Neural progenitor cell (in vitro differentiated cells): Measurements from ENCODE around the gene EBF4. TPM values are rescaled to one million over a fixed set of nuclear protein-coding genes. Genes with fewer than 3 reads are reported as not detected.

Experiments used
- DNase-seq: peaks from one replicate; pipeline ENCODE4 v3.0.0-alpha.2; 2016; ENCODE audit warnings: low spot score
- H2AFZ ChIP-seq: fragments of 200-600 bp; sonication (generic); replicated peaks from 2 replicates; pipeline ENCODE4 v1.6.1; 2016; ENCODE audit warnings: antibody characterized with exemption
- H3F3A ChIP-seq: fragments of 200-600 bp; sonication (generic); 2 replicates; pipeline ENCODE4 v1.6.1; 2016; ENCODE audit warnings: antibody characterized with exemption, low read depth
- H3K27ac ChIP-seq: fragments of 200-600 bp; sonication (generic); 2 replicates; pipeline ENCODE4 v1.5.1; 2016; ENCODE audit warnings: mild to moderate bottlenecking
- H3K27me3 ChIP-seq: fragments of 200-600 bp; sonication (generic); 2 replicates; pipeline ENCODE4 v1.6.1; 2016; ENCODE audit warnings: mild to moderate bottlenecking, moderate library complexity
- H3K36me3 ChIP-seq: fragments of 200-600 bp; sonication (generic); 2 replicates; pipeline ENCODE4 v1.5.1; 2016
- H3K4me1 ChIP-seq: fragments of 200-600 bp; sonication (generic); 2 replicates; pipeline ENCODE4 v1.6.1; 2016; ENCODE audit warnings: mixed run types
- H3K4me2 ChIP-seq: fragments of 200-600 bp; sonication (generic); 2 replicates; pipeline ENCODE4 v1.6.1; 2016
- H3K4me3 ChIP-seq: fragments of 200-600 bp; sonication (generic); 2 replicates; pipeline ENCODE4 v1.5.1; 2016
- H3K79me2 ChIP-seq: fragments of 200-600 bp; sonication (generic); 2 replicates; pipeline ENCODE4 v1.6.1; 2016; ENCODE audit warnings: low read depth
- H3K9ac ChIP-seq: fragments of 200-600 bp; sonication (generic); 2 replicates; pipeline ENCODE4 v1.6.1; 2016
- H3K9me3 ChIP-seq: fragments of 200-600 bp; sonication (generic); 2 replicates; pipeline ENCODE4 v1.5.1; 2016; ENCODE audit warnings: low read depth
- H4K20me1 ChIP-seq: fragments of 200-600 bp; sonication (generic); 2 replicates; pipeline ENCODE4 v1.6.1; 2016; ENCODE audit warnings: low read depth
- H3K27ac Mint-ChIP-seq: 3 replicates; pipeline ENCODE4 v1.8.0; 2021; ENCODE audit warnings: mixed read lengths
- H3K27me3 Mint-ChIP-seq: 2 replicates; pipeline ENCODE4 v1.8.0; 2022; ENCODE audit warnings: low read depth, mild to moderate bottlenecking, inconsistent platforms, moderate library complexity, mixed read lengths; ENCODE audit not compliant: insufficient read depth
- H3K36me3 Mint-ChIP-seq: 3 replicates; pipeline ENCODE4 v1.8.0; 2021; ENCODE audit warnings: mixed read lengths
- H3K4me1 Mint-ChIP-seq: 3 replicates; pipeline ENCODE4 v1.8.0; 2021; ENCODE audit warnings: mixed read lengths
- H3K4me3 Mint-ChIP-seq: 3 replicates; pipeline ENCODE4 v1.8.0; 2021; ENCODE audit warnings: mild to moderate bottlenecking, moderate library complexity, mixed read lengths
- H3K9me3 Mint-ChIP-seq: 3 replicates; pipeline ENCODE4 v1.8.0; 2020; ENCODE audit warnings: mixed read lengths
- EZH2 ChIP-seq: fragments of 200-600 bp; sonication (generic); IDR thresholded peaks from 2 replicates; pipeline ENCODE4 v1.6.1; 2017; ENCODE audit warnings: antibody characterized with exemption, mild to moderate bottlenecking, moderate library complexity
- EZH2phosphoT487 ChIP-seq: fragments of 200-600 bp; sonication (generic); IDR thresholded peaks from 2 replicates; pipeline ENCODE4 v1.6.1; 2017; ENCODE audit warnings: antibody characterized with exemption
- total RNA-seq: library from RNA; depleted of rRNA; stranded (reverse); fragments of >200 nt; gene quantifications from 2 replicates; pipeline ENCODE4 v1.2.3, GENCODE V29; 2015; ENCODE audit warnings: low replicate concordance
- TF ChIP-seq, protein P1 (sequence below): fragments of 200-600 bp; sonication (generic); IDR thresholded peaks from 2 replicates; pipeline ENCODE4 v1.5.1; 2017; ENCODE audit warnings: antibody characterized with exemption, mild to moderate bottlenecking

EBF4 gene
- total RNA-seq, 1 donor from 2014 or later: 1.9 TPM

DNA sequence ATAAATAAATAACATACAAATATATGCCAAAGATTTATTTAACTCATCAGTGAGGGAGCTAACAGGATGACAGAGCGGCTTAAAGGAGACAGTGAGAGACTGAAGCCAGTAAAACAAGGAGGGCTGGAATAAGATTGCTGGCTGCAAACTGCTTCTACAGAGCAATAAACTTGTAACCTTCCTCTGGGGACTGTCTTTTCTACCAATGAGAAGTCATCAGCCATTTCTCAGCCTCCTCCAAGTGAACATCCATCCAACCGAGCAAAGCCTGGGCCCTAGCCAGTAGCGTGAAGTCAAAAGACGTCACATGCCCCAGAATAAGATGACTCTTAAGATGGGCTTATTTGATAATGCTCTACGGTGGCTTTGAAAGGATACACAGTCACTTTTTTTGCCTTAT, 65.4 kb downstream of the EBF4 start:
- Mint-ChIP-seq H3K27ac (no peak overlapping the region), H3K4me1 (peaks cover 15% of the 10 kb centered on the region), H3K9me3 (no peaks in the 10 kb centered on the region), H3K4me3 (no peak overlapping the region), H3K27me3 (peaks cover 22% of the 10 kb centered on the region), H3K36me3 (no peaks in the 10 kb centered on the region)
- TF ChIP-seq EZH2phosphoT487 (no peak), EZH2 (no peak)
- TF ChIP-seq, protein P1, sequence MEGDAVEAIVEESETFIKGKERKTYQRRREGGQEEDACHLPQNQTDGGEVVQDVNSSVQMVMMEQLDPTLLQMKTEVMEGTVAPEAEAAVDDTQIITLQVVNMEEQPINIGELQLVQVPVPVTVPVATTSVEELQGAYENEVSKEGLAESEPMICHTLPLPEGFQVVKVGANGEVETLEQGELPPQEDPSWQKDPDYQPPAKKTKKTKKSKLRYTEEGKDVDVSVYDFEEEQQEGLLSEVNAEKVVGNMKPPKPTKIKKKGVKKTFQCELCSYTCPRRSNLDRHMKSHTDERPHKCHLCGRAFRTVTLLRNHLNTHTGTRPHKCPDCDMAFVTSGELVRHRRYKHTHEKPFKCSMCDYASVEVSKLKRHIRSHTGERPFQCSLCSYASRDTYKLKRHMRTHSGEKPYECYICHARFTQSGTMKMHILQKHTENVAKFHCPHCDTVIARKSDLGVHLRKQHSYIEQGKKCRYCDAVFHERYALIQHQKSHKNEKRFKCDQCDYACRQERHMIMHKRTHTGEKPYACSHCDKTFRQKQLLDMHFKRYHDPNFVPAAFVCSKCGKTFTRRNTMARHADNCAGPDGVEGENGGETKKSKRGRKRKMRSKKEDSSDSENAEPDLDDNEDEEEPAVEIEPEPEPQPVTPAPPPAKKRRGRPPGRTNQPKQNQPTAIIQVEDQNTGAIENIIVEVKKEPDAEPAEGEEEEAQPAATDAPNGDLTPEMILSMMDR: no peak
- Histone ChIP-seq H3K4me1 (peaks cover 16% of the 10 kb centered on the region), H3K27me3 (peaks cover 24% of the 10 kb centered on the region), H3K9me3 (no peaks in the 10 kb centered on the region), H3K36me3 (no peaks in the 10 kb centered on the region), H2AFZ (no peak overlapping the region), H3K9ac (no peak overlapping the region), H3F3A (no peaks in the 10 kb centered on the region), H3K27ac (no peak overlapping the region), H4K20me1 (no peaks in the 10 kb centered on the region), H3K79me2 (no peaks in the 10 kb centered on the region), H3K4me2 (no peak overlapping the region), H3K4me3 (no peak overlapping the region)
- no peak for DNase-seq

DNA sequence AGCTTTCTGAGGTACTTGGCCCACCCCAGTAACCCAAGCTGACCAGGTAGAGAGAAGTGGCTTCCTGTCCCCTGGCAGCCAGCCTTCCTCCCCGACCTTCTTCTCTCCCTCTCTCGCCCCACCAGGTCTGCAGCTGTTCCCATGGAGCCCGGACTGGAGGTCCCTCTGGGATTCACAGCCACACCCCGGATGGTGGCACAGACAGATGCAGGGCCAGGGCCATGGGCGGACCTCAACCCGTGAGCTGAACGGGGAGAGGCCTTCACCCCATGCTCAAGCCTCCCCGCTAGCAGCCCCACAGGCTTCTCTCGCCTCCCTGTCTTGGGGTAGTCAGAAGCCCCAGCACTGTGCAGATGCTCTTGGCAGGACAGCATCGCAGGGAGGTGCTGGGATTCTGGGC, 66.6 kb downstream of the EBF4 start:
- Mint-ChIP-seq H3K27ac (no peak overlapping the region), H3K36me3 (no peaks in the 10 kb centered on the region), H3K4me1 (peaks cover 12% of the 10 kb centered on the region), H3K27me3 (peaks cover 11% of the 10 kb centered on the region), H3K9me3 (no peaks in the 10 kb centered on the region), H3K4me3 (no peak overlapping the region)
- Histone ChIP-seq H3K4me2 (no peak overlapping the region), H3K4me3 (no peak overlapping the region), H3K4me1 (peaks cover 17% of the 10 kb centered on the region), H3K9me3 (no peaks in the 10 kb centered on the region), H3K27me3 (peaks cover 12% of the 10 kb centered on the region), H3K79me2 (no peaks in the 10 kb centered on the region), H4K20me1 (no peaks in the 10 kb centered on the region), H3K36me3 (no peaks in the 10 kb centered on the region), H2AFZ (no peak overlapping the region), H3F3A (no peaks in the 10 kb centered on the region), H3K9ac (no peak overlapping the region), H3K27ac (no peak overlapping the region)
- DNase-seq: no peak
- TF ChIP-seq, protein P1: no peak
- TF ChIP-seq EZH2phosphoT487 (no peak), EZH2 (no peak)

GRCh38 chr20:2759603-2760296, 67.2 kb downstream of the EBF4 start:
- H3K4me1 ChIP-seq: peaks cover 17% of the 10 kb centered on the region
- no peak overlapping the region for H3K4me3 ChIP-seq
- no peak overlapping the region for H3K4me3 Mint-ChIP-seq
- no peaks in the 10 kb centered on the region for H3F3A ChIP-seq
- H4K20me1 ChIP-seq: no peaks in the 10 kb centered on the region
- no peak overlapping the region for H3K27ac ChIP-seq
- H2AFZ ChIP-seq: no peak overlapping the region
- H3K27me3 Mint-ChIP-seq: peaks cover 8% of the 10 kb centered on the region
- no peak overlapping the region for H3K27ac Mint-ChIP-seq
- no peaks in the 10 kb centered on the region for H3K36me3 Mint-ChIP-seq
- TF ChIP-seq, protein P1: no peak
- TF ChIP-seq EZH2phosphoT487 (no peak), EZH2 (no peak)
- H3K9ac ChIP-seq: no peak overlapping the region
- H3K9me3 ChIP-seq: no peaks in the 10 kb centered on the region
- no peaks in the 10 kb centered on the region for H3K79me2 ChIP-seq
- peaks cover 12% of the 10 kb centered on the region for H3K4me1 Mint-ChIP-seq
- peak overlapping the region; percentile 37 for H3K4me2 ChIP-seq
- H3K36me3 ChIP-seq: no peaks in the 10 kb centered on the region
- H3K9me3 Mint-ChIP-seq: no peaks in the 10 kb centered on the region
- no peak for DNase-seq
- H3K27me3 ChIP-seq: peaks cover 6% of the 10 kb centered on the region
